ENCODE measurements around the gene ZNF175. TPM values are rescaled to one million over a fixed set of nuclear protein-coding genes. Genes with fewer than 3 reads are reported as not detected.
A peak's percentile ranks its signal among the peaks of the same experiment; 100 is the strongest.

Gene ZNF175
- polyA plus RNA-seq, 1 experiment: 6.3 TPM

DNA sequence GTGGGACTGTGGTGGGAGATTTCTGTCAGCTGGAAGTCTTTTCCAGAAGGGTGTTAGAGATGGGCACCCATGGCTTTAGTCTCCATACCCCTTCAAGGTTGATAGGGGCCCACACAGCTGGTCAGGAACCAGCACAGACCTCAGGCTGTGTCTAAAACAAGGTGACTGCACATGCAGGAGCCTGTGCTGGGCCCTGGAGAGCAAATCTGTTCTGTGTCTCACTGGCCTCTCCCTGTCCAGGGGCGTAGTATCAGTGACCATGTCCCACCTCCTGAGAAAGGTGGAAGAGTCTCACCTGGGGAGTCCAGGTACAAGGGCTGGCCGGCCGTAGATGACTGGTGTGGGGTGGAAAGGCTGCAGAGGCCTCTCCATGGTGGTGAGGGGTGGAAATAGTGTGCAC, 19.4 kb downstream of the ZNF175 start:
- H3K36me3 ChIP-seq (ENCODE audit: control insufficient read depth, insufficient read depth, low read length): peaks cover 9% of the 10 kb centered on the region
- CTCF ChIA-PET: no interaction called here
- no peak for DNase-seq (ENCODE audit: low read depth)
- TF ChIP-seq, protein P1, sequence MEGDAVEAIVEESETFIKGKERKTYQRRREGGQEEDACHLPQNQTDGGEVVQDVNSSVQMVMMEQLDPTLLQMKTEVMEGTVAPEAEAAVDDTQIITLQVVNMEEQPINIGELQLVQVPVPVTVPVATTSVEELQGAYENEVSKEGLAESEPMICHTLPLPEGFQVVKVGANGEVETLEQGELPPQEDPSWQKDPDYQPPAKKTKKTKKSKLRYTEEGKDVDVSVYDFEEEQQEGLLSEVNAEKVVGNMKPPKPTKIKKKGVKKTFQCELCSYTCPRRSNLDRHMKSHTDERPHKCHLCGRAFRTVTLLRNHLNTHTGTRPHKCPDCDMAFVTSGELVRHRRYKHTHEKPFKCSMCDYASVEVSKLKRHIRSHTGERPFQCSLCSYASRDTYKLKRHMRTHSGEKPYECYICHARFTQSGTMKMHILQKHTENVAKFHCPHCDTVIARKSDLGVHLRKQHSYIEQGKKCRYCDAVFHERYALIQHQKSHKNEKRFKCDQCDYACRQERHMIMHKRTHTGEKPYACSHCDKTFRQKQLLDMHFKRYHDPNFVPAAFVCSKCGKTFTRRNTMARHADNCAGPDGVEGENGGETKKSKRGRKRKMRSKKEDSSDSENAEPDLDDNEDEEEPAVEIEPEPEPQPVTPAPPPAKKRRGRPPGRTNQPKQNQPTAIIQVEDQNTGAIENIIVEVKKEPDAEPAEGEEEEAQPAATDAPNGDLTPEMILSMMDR (IDR thresholded peaks at IDR 0.05; ENCODE audit: insufficient read depth, low read depth, low read length): no peak
- POLR2A ChIA-PET: no interaction called here
- H3K27me3 ChIP-seq (ENCODE audit: control insufficient read depth, insufficient read depth, low read length): no peaks in the 10 kb centered on the region
- H3K4me3 ChIP-seq (ENCODE audit: low read depth, low read length): no peak overlapping the region

DNA sequence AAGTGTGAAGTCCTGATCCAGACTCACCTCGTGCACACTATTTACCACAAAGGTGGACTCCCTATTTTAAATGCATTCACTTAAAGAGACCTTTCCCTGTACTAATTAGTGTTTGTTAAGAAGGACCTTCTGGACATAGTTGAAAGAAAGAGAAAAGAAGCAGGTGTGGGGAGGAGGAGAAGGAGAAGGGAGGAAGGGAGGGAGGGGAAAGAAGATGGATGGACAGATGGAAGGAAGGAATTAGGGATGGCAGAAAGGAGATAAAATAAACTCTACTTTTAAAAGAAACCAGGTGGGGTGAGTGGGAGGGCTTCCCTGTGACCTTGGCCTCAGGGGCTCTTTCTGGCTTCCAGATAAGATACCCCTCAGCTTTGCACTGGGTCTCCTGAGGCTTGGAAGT, 21.4 kb downstream of the ZNF175 start:
- Histone ChIP-seq H3K27me3 (ENCODE audit: control insufficient read depth, insufficient read depth, low read length) (no peaks in the 10 kb centered on the region), H3K36me3 (ENCODE audit: control insufficient read depth, insufficient read depth, low read length) (no peaks in the 10 kb centered on the region; the same call in 1 of the 2 replicates), H3K4me3 (ENCODE audit: low read depth, low read length) (no peak overlapping the region)
- CTCF ChIA-PET: no interaction called here
- no peak for DNase-seq (ENCODE audit: low read depth)
- POLR2A ChIA-PET: no interaction called here
- TF ChIP-seq, protein P1 (IDR thresholded peaks at IDR 0.05; ENCODE audit: insufficient read depth, low read depth, low read length): no peak

DNA sequence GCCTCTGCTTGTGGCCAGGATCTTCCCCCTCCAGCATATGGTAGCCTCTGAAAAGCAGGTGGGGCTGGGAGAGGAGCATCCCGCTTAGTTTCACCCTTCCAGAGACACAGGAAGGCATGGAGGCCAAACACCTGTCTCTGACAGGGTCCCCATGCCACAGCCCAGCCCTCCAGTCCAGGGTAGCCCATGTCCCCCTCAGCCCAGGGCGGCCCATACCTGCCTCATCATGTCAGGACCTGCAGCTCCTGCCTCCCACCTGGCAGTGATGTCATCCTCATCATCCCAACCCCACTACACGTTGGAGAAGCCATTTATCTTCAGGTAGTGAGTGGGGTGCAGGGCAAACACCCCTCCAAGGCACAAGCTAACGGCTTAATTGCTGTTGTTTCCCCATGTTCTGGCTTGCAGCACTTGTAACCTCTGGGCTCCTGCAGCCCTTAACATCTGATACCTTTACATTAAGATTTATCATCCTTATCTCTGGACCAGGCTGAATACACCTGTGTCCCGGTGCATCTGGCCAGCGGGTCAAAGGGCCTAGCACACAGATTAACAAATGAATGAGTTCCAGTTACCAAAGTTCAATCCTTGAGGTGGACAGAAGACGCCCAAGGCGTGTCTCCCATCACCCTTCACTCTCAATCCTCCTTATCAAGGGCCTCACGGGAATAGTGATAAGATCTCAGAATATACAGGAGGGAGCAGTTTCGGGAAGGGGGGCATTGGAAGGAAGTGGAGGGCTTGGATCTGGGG, 22.2 kb downstream of the ZNF175 start:
- peak overlapping the region; percentile 76 for H3K4me3 ChIP-seq (ENCODE audit: low read depth, low read length)
- no peaks in the 10 kb centered on the region for H3K27me3 ChIP-seq (ENCODE audit: control insufficient read depth, insufficient read depth, low read length)
- TF ChIP-seq, protein P1 (IDR thresholded peaks at IDR 0.05; ENCODE audit: insufficient read depth, low read depth, low read length): no peak
- no peak for DNase-seq (ENCODE audit: low read depth)
- ChIA-PET CTCF (no interaction called here), POLR2A (interaction anchor here (0.7 kb wide), 1 partner anchor 96 kb away, joined by 3 read pairs; no protein-coding TSS in a partner anchor)
- no peaks in the 10 kb centered on the region; the same call in 1 of the 2 replicates for H3K36me3 ChIP-seq (ENCODE audit: control insufficient read depth, insufficient read depth, low read length)

DNA sequence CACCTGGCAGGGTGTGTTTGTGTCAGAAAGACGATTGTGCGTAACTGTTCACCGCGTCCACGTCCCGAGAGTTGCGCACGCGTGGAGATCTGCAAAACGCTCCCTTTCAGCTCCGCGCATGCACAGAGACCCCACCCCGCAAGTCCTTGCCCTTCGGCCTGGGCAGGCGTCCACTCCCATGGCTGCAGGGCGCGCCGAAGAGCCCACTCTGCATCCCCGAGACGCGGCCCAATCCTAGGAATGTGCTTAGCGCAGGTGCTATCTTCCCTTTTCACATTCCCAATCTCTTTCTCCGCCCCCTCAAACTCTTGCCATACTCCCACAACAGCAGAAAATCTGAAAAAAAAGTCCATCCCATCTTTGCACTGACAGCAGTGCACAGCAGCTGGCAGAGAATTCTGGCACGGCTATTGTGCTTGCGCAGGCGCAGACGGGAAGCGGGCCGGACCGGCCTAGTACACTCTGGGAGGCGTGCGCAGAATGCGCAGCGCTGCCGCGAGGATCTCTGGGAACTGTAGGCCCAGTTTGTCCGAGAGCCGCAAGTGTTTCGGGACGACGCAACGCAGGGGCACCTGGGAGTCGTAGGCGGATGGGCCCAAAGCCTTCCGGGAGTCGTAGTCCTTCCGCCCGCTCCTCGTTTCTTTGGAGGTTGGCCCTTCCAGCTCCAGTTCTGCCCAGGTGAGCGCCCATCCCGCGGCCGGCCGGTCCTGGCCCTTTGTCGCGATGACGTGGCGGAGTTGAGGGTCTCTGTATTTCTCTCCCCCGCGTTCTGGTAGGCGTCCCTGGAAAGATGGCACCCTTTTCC, 23.1 kb downstream of the ZNF175 start:
- peak; percentile 84 for DNase-seq (ENCODE audit: low read depth)
- H3K4me3 ChIP-seq (ENCODE audit: low read depth, low read length): peak overlapping the region; percentile 76
- ChIA-PET POLR2A (interaction anchor here (0.7 kb wide), 1 partner anchor 95 kb away, joined by 3 read pairs; no protein-coding TSS in a partner anchor), CTCF (interaction anchor here (1.5 kb wide), 1 partner anchor 15 kb away, joined by 7 read pairs; no protein-coding TSS in a partner anchor)
- no peaks in the 10 kb centered on the region for H3K27me3 ChIP-seq (ENCODE audit: control insufficient read depth, insufficient read depth, low read length)
- H3K36me3 ChIP-seq (ENCODE audit: control insufficient read depth, insufficient read depth, low read length): no peaks in the 10 kb centered on the region; the same call in 1 of the 2 replicates
- TF ChIP-seq, protein P1 (IDR thresholded peaks at IDR 0.05; ENCODE audit: insufficient read depth, low read depth, low read length): no peak

DNA sequence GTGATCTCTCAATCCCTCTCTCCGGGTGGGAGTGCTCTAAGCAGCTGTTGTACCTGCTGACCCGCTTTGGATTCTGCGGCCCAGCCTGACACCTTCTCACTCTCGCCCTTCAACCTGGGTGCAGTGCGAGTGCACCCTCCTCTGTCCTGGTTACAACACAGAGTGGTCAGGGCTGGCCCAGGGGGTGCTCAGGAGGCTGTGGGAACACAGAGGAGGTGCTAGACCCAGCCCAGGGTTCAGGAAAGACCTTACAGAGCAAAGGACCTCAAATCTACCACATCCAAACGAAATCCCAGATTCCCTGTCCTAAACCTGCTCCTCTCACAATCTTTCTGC, 23.7 kb downstream of the ZNF175 start:
- TF ChIP-seq, protein P1 (IDR thresholded peaks at IDR 0.05; ENCODE audit: insufficient read depth, low read depth, low read length): no peak
- H3K36me3 ChIP-seq (ENCODE audit: control insufficient read depth, insufficient read depth, low read length): no peaks in the 10 kb centered on the region; the same call in 1 of the 2 replicates
- CTCF ChIA-PET: interaction anchor here (1.5 kb wide), 1 partner anchor 14 kb away, joined by 7 read pairs; no protein-coding TSS in a partner anchor
- peak overlapping the region; percentile 76 for H3K4me3 ChIP-seq (ENCODE audit: low read depth, low read length)
- POLR2A ChIA-PET: no interaction called here
- no peaks in the 10 kb centered on the region for H3K27me3 ChIP-seq (ENCODE audit: control insufficient read depth, insufficient read depth, low read length)
- DNase-seq (ENCODE audit: low read depth): no peak

All from BJ (cell line).